BJ (cell line): Measurements from ENCODE around the gene LPO. TPM values are rescaled to one million over a fixed set of nuclear protein-coding genes. Genes with fewer than 3 reads are reported as not detected.

ENCODE experiments used
- CTCF ChIA-PET: fragments of 350-600 bp; formaldehyde crosslinking; extraction: SDS; loops from one replicate; lab custom pipeline; 2021; ENCODE audit warnings: antibody characterized with exemption, inconsistent platforms; lab: Yijun Ruan, JAX
- POLR2A ChIA-PET: fragments of 300-600 bp; sonication (Branson Sonifier 250); formaldehyde crosslinking; extraction: SDS; loops from one replicate; lab custom pipeline; 2021; ENCODE audit warnings: antibody characterized with exemption; lab: Charles Lee
- DNase-seq: peaks from one replicate; pipeline ENCODE4 v3.0.0-alpha.2; 2011; ENCODE audit warnings: low read depth
- H3K27me3 ChIP-seq: 2 replicates; pipeline ENCODE4 v1.6.0; 2011; ENCODE audit warnings: low read length; ENCODE audit not compliant: control insufficient read depth, insufficient read depth
- H3K36me3 ChIP-seq: 2 replicates; pipeline ENCODE4 v1.5.1; 2011; ENCODE audit warnings: low read length; ENCODE audit not compliant: control insufficient read depth, insufficient read depth
- H3K4me3 ChIP-seq: 2 replicates; pipeline ENCODE4 v1.5.1; 2011; ENCODE audit warnings: low read depth, mild to moderate bottlenecking, control low read depth, low read length
- CTCF ChIP-seq: IDR thresholded peaks from 2 replicates; pipeline ENCODE4 v1.5.1; 2011; ENCODE audit warnings: low read depth, mild to moderate bottlenecking, control low read depth, inconsistent platforms, low read length, moderate library complexity; ENCODE audit not compliant: insufficient read depth
- polyA plus RNA-seq: library from polyadenylated mRNA; depleted of rRNA; stranded (reverse); fragments of >200 nt; gene quantifications from 2 replicates; pipeline ENCODE4 v1.2.3, GENCODE V29; 2011

LPO gene
- polyA plus RNA-seq, 1 experiment = 0.07 TPM

DNA sequence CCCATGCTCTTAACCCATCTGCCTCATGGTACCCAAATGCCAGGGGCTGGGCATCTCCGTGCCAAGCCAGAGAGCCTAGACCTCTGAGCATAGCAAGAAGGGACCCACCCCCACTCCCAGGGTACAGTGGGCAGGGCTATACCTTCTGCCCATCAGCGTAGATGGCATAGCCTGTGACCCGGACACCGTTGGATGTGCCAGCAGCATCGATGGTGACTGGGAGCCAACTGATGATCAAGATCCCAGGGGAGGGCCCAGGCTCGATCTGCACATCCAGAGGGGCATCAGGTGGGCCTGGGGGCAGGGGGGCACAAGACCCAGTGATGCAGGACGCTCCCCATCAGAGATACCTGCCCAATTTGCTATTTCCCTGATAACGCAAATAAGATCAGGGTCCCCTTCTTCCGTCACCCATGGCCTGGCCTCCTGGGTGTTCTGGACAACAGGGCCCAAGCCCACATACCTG is 73.1 kb downstream of the LPO start:
- Histone ChIP-seq H3K4me3 (no peak overlapping the region), H3K27me3 (no peaks in the 10 kb centered on the region), H3K36me3 (no peaks in the 10 kb centered on the region)
- DNase-seq = no peak
- TF ChIP-seq CTCF = no peak
- CTCF ChIA-PET = interaction anchor here (1.3 to 3.6 kb wide), 4 partner anchors 7 to 136 kb away, joined by 4 to 25 read pairs (median 6); partner anchors contain the start of gene RNF43
- POLR2A ChIA-PET = no interaction called here

- TF ChIP-seq CTCF = no peak
- ChIA-PET POLR2A (no interaction called here), CTCF (interaction anchor here (1.3 to 3.6 kb wide), 4 partner anchors 8 to 136 kb away, joined by 4 to 25 read pairs (median 6); partner anchors contain the start of gene RNF43)
- Histone ChIP-seq H3K27me3 (no peaks in the 10 kb centered on the region), H3K4me3 (no peak overlapping the region), H3K36me3 (no peaks in the 10 kb centered on the region)
- DNase-seq = no peak
Observed at GRCh38 chr17:58312021-58312630, 73.7 kb downstream of the LPO start.

GRCh38 chr17:58312829-58313228 is 74.4 kb downstream of the LPO start:
- Histone ChIP-seq H3K27me3 (no peaks in the 10 kb centered on the region), H3K36me3 (no peaks in the 10 kb centered on the region), H3K4me3 (no peak overlapping the region)
- CTCF ChIA-PET = interaction anchor here (1.1 to 3.6 kb wide), 4 partner anchors 9 to 135 kb away, joined by 3 to 25 read pairs (median 6); no protein-coding TSS in a partner anchor
- POLR2A ChIA-PET = no interaction called here
- no peak for DNase-seq
- TF ChIP-seq CTCF = no peak

GRCh38 chr17:58313815-58314705 is 75.7 kb downstream of the LPO start:
- Histone ChIP-seq H3K36me3 (no peaks in the 10 kb centered on the region), H3K4me3 (no peak overlapping the region), H3K27me3 (no peaks in the 10 kb centered on the region)
- CTCF ChIA-PET = interaction anchor here (0.7 to 6.3 kb wide), 5 partner anchors 10 to 133 kb away, joined by 3 to 95 read pairs (median 25); partner anchors contain the start of gene RNF43
- no peak for TF ChIP-seq CTCF
- POLR2A ChIA-PET = no interaction called here
- no peak for DNase-seq

DNA sequence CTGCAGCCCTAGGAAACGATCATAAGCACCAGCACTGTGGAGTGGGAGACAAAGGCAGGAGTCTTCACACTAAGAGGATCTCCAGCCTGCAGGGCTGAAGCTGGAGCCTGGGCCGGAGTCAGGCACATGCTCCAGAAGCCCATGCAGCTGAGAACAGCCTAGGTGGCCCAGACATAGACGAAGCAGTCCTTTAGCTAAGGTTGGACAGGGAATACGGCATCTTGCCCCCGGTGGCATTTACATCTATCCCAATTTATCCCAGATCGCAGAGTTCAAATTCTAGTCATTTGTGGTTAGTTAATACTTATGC is 76.3 kb downstream of the LPO start:
- Histone ChIP-seq H3K27me3 (no peaks in the 10 kb centered on the region), H3K36me3 (no peaks in the 10 kb centered on the region), H3K4me3 (no peak overlapping the region)
- ChIA-PET CTCF (interaction anchor here (0.7 to 6.3 kb wide), 4 partner anchors 11 to 132 kb away, joined by 3 to 95 read pairs (median 40); partner anchors contain the start of gene RNF43), POLR2A (no interaction called here)
- no peak for DNase-seq
- TF ChIP-seq CTCF = no peak
